NT2/D1 (cell line): ENCODE data around the gene PPP3CA.

Experiments
- SUZ12 ChIP-seq: IDR thresholded peaks from 2 replicates; pipeline ENCODE4 v1.6.1; 2011; ENCODE audit not compliant: insufficient read length, insufficient read depth; ENCODE audit errors: extremely low read depth
- YY1 ChIP-seq: IDR thresholded peaks from 2 replicates; pipeline ENCODE4 v1.6.1; 2011; ENCODE audit not compliant: insufficient read length, insufficient read depth

DNA sequence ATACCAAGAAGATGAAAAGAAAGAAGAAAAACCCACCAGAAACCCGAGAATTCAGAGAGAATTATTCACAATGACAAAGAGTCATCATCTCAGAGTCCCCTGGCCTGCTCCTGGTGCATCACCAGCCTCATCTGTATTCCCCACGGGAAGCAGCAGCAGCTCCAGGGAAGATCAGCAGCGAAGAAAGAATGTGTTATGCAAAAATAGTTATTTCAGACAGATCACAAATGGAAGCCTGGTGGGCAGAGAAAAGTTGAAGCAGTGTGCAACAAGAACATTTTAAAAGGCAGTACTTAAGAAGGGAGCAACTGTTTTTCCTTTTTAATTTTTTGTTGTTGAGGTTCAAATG is 189.2 kb downstream of the PPP3CA start:
- TF ChIP-seq YY1 (no peak), SUZ12 (no peak)
